NT2/D1 (cell line): ENCODE results near the gene WDR43.

ENCODE experiments used
- SUZ12 ChIP-seq: IDR thresholded peaks from 2 replicates; pipeline ENCODE4 v1.6.1; 2011; ENCODE audit not compliant: insufficient read length, insufficient read depth; ENCODE audit errors: extremely low read depth
- ZNF274 ChIP-seq: IDR thresholded peaks from 2 replicates; pipeline ENCODE4 v1.6.1; 2011; ENCODE audit warnings: mild to moderate bottlenecking, low read depth, low read length

DNA sequence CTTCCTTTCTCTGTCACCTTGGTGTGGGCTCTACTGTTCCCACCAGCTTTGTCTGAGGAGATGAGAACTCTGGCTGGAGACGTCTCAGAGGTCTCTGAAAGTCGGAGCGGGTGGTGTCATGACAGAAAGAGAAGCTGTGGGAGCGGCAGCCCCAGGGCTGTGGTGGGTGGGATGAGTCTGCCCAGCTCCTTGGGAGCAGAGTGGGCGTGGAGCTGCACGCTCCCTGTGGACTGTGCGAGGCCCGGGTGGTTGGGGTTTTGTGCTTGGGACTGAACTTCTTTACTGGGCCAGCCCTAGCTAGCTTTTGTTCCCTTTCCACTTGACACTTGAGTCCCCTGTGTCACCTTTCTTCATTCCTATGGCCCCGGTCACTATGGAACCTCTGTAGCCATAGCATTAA is 97.0 kb downstream of the WDR43 start:
- TF ChIP-seq ZNF274 (no peak), SUZ12 (no peak)
